Occipital lobe (tissue), 2 donors: ENCODE data around the gene CLDN4. TPM values are rescaled to one million over a fixed set of nuclear protein-coding genes. Genes with fewer than 3 reads are reported as not detected.
"Not testable (repeated sequence)": the region's sequence is repeated elsewhere in the genome, so short reads cannot be mapped to it uniquely, and the experiment has no call there.

Experiments
- DNase-seq: peaks from one replicate; lab custom pipeline; 2025; lab: John Stamatoyannopoulos, UW
- total RNA-seq: library from RNA; depleted of rRNA; stranded (reverse); fragments of >200 nt; gene quantifications from one replicate; pipeline ENCODE4 v1.2.3, GENCODE V29; 2014

CLDN4 gene
- total RNA-seq, 1 donor from 2014 or later, result 0.31 TPM

GRCh38 chr7:73842067-73842976, 11.5 kb downstream of the CLDN4 start, which contains the start of gene METTL27:
TSS of gene METTL27 (minus strand) at chr7:73842516. CDS start at chr7:73842140, 376 bp downstream.
- DNase-seq, result peak; percentile 94

- no peak for DNase-seq
These were observed 13.3 kb downstream of the CLDN4 start for GRCh38 chr7:73844131-73844547.

- no peak for DNase-seq
These were observed 14.2 kb downstream of the CLDN4 start for GRCh38 chr7:73844848-73845460.

GRCh38 chr7:73845701-73846195, 15.0 kb downstream of the CLDN4 start:
- DNase-seq, result not testable (repeated sequence)

GRCh38 chr7:73847941-73848723, 17.3 kb downstream of the CLDN4 start:
- DNase-seq, result no peak

GRCh38 chr7:73850781-73851207, 20.0 kb downstream of the CLDN4 start:
- DNase-seq, result no peak

GRCh38 chr7:73851410-73852338, 20.9 kb downstream of the CLDN4 start:
- no peak for DNase-seq

- no peak for DNase-seq
These were observed 21.7 kb downstream of the CLDN4 start for GRCh38 chr7:73852500-73852899.

GRCh38 chr7:73856941-73857340, 26.1 kb downstream of the CLDN4 start:
- DNase-seq, result no peak

- no peak for DNase-seq
These were observed 28.0 kb downstream of the CLDN4 start for GRCh38 chr7:73858807-73859206.

- no peak for DNase-seq
These were observed 30.1 kb downstream of the CLDN4 start, which contains the start of gene TMEM270 for GRCh38 chr7:73860859-73861258. TSS of gene TMEM270 (plus strand) at chr7:73861159. CDS start at chr7:73861195, 36 bp downstream.

GRCh38 chr7:73861305-73861704, 30.5 kb downstream of the CLDN4 start:
- no peak for DNase-seq

- no peak for DNase-seq
These were observed 34.4 kb downstream of the CLDN4 start for GRCh38 chr7:73864981-73865711.

GRCh38 chr7:73865738-73866445, 35.1 kb downstream of the CLDN4 start:
- DNase-seq, result no peak

- DNase-seq, result no peak
These were observed 35.6 kb downstream of the CLDN4 start for GRCh38 chr7:73866446-73866767.

GRCh38 chr7:73869011-73869798, 38.4 kb downstream of the CLDN4 start:
- DNase-seq, result no peak

GRCh38 chr7:73870041-73870492, 39.3 kb downstream of the CLDN4 start:
- DNase-seq, result no peak
